ENCODE results near the gene PRPH. TPM values are rescaled to one million over a fixed set of nuclear protein-coding genes. Genes with fewer than 3 reads are reported as not detected.

PRPH gene
- total and polyA plus RNA-seq, 10 of the 15 experiments (the other 5 are each of a cell fraction or from before 2014, with no cell fraction given): 0.09 to 0.45 (median 0.19) TPM; not detected in 3

DNA sequence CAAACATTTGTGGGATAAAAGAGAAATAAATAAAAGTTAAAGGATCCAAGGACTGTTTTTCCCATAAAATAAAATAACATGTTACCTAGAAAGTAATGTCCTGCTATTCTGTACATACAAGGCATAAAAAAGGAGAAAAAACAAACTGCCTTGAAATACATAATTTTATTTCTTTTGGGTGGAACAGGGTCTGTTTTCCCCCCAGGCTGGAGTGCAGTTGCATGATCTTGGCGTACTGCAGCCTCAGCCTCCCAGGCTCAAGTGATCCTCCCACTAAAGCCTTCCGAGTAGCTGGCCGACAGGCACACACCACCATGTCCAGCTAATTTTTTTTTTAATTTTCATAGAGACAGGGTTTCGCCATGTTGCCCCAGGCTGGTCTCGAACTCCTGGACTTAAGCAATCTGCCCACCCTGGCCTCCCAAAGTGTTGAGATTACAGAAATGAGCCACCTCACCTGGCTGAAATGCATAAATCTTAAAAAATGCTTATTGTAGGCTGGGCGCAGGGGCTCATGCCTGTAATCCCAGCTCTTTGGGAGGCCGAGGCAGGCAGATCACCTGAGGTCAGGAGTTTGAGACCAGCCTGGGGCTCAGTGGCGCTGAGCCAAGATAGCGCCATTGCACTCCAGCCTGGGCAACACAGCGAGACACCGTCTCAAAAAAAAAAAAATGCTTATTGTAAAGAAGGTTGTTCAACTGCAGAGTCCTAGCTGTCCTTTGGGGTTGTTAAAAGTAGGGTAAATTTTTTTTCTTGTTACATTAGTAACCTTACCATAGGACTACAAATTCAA lies 34.2 kb upstream of the PRPH start (continued):
- TF ChIP-seq, protein P1, sequence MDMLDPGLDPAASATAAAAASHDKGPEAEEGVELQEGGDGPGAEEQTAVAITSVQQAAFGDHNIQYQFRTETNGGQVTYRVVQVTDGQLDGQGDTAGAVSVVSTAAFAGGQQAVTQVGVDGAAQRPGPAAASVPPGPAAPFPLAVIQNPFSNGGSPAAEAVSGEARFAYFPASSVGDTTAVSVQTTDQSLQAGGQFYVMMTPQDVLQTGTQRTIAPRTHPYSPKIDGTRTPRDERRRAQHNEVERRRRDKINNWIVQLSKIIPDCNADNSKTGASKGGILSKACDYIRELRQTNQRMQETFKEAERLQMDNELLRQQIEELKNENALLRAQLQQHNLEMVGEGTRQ (IDR thresholded peaks at IDR 0.05; ENCODE audit: borderline replicate concordance, low read depth, low read length): no peak
- TF ChIP-seq, protein P2, sequence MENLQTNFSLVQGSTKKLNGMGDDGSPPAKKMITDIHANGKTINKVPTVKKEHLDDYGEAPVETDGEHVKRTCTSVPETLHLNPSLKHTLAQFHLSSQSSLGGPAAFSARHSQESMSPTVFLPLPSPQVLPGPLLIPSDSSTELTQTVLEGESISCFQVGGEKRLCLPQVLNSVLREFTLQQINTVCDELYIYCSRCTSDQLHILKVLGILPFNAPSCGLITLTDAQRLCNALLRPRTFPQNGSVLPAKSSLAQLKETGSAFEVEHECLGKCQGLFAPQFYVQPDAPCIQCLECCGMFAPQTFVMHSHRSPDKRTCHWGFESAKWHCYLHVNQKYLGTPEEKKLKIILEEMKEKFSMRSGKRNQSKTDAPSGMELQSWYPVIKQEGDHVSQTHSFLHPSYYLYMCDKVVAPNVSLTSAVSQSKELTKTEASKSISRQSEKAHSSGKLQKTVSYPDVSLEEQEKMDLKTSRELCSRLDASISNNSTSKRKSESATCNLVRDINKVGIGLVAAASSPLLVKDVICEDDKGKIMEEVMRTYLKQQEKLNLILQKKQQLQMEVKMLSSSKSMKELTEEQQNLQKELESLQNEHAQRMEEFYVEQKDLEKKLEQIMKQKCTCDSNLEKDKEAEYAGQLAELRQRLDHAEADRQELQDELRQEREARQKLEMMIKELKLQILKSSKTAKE (IDR thresholded peaks at IDR 0.05; ENCODE audit: low read depth, poor library complexity, severe bottlenecking): no peak
- TF ChIP-seq PRDM15 (CRISPR knock-in tag; IDR thresholded peaks at IDR 0.05): no peak

DNA sequence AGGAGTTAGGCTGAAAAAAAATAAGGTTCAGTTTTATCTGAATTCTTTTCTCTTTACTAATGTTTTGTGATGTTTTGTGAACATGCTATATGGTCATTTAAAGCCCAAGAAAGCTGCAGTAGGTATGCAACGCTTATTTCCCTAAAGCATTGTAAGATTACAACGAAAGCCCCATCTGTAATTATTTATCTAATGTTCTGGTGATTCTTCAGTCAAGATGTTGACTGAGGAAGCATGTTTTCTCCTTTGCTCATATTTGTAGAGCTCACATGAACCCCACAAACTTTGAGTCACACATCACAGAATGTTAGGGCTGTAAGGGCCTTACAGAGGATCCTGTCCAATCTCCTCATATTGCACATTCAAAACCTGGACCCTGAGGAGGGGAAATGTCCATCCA lies 33.2 kb upstream of the PRPH start:
- RAD21 ChIA-PET (ENCODE audit: unreplicated experiment): no interaction called here
- TF ChIP-seq, protein P3, sequence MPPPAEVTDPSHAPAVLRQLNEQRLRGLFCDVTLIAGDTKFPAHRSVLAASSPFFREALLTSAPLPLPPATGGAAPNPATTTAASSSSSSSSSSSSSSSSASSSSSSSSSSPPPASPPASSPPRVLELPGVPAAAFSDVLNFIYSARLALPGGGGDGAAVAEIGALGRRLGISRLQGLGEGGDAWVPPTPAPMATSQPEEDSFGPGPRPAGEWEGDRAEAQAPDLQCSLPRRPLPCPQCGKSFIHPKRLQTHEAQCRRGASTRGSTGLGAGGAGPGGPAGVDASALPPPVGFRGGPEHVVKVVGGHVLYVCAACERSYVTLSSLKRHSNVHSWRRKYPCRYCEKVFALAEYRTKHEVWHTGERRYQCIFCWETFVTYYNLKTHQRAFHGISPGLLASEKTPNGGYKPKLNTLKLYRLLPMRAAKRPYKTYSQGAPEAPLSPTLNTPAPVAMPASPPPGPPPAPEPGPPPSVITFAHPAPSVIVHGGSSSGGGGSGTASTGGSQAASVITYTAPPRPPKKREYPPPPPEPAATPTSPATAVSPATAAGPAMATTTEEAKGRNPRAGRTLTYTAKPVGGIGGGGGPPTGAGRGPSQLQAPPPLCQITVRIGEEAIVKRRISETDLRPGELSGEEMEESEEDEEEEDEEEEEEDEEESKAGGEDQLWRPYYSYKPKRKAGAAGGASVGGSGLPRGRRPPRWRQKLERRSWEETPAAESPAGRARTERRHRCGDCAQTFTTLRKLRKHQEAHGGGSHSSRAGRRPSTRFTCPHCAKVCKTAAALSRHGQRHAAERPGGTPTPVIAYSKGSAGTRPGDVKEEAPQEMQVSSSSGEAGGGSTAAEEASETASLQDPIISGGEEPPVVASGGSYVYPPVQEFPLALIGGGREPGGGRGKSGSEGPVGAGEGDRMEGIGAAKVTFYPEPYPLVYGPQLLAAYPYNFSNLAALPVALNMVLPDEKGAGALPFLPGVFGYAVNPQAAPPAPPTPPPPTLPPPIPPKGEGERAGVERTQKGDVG (CRISPR knock-in tag; IDR thresholded peaks at IDR 0.05): no peak
- TF ChIP-seq RFX5 (IDR thresholded peaks at IDR 0.05; ENCODE audit: low read depth, low read length) (no peak), MYB (IDR thresholded peaks at IDR 0.05; ENCODE audit: borderline replicate concordance, low read depth, low read length) (no peak), IKZF2 (IDR thresholded peaks at IDR 0.05) (no peak), NR2C1 (IDR thresholded peaks at IDR 0.05) (no peak)
- TF ChIP-seq, protein P2 (IDR thresholded peaks at IDR 0.05; ENCODE audit: low read depth, poor library complexity, severe bottlenecking): no peak

More for the DNA sequence above, 33.2 kb upstream of the PRPH start:
- BruUV-seq (replicated peaks): no TSS peak
- Histone ChIP-seq H3K4me3 (no peak overlapping the region), H3K9ac (ENCODE audit: control insufficient read depth, insufficient read depth, low read length) (no peak overlapping the region), H3K79me2 (ENCODE audit: control insufficient read depth, insufficient read depth, low read length) (peaks cover 25% of the 10 kb centered on the region), H3K9me3 (replicated peaks; ENCODE audit: control insufficient read depth, insufficient read depth, low read length) (no peaks in the 10 kb centered on the region), H4K20me1 (ENCODE audit: control insufficient read depth, insufficient read depth) (no peaks in the 10 kb centered on the region), H3K27me3 (replicated peaks in 1 of 2; ENCODE audit: control insufficient read depth in 2 of 2, insufficient read depth in 2 of 2, low read length in 1 of 2) (no peaks in the 10 kb centered on the region), H3K36me3 (ENCODE audit: control insufficient read depth in 2 of 2, insufficient read depth in 2 of 2, low read length in 1 of 2) (peaks cover 0 to 3% of the 10 kb centered on the region in 2 experiments; a peak in 1 of 4 replicates), H3K27ac (ENCODE audit: control insufficient read depth, insufficient read depth) (no peak overlapping the region), H3K4me1 (ENCODE audit: control insufficient read depth, insufficient read depth, low read length) (peaks cover 14% of the 10 kb centered on the region), H2AFZ (ENCODE audit: control insufficient read depth, low read depth, low read length) (no peak overlapping the region), H3K4me2 (ENCODE audit: control insufficient read depth, insufficient read depth) (no peak overlapping the region)
- 98% methylated on average over 2 of the region's 2 CpGs for WGBS (ENCODE audit: insufficient coverage, insufficient replicate concordance, low lambda C conversion rate, missing lambda C conversion rate)
- ChIA-PET POLR2A (no interaction called here), CTCF (no interaction called here), SMC1A (ENCODE audit: uncharacterized antibody, unreplicated experiment) (no interaction called here)
- DNase-seq (ENCODE audit: low read depth, low spot score) (no peak), ATAC-seq (no peak), FAIRE-seq (no peak)
- in situ Hi-C loops (cut with MboI): no loop called here
- intact Hi-C loops (cut with micrococcal nuclease; ENCODE audit: unreplicated experiment): no loop called here
